Stimulated activated CD4-positive, alpha-beta T cell treated with anti-CD3 and anti-CD28 coated beads, Interleukin-4, amount 100 ng/mL, for 4 hours (primary cell): Measurements from ENCODE around the gene ZNF791.
"Not testable (repeated sequence)": the region's sequence is repeated elsewhere in the genome, so short reads cannot be mapped to it uniquely, and the experiment has no call there.

Experiments
- DNase-seq, 2 experiments: peaks; one replicate each; pipeline ENCODE4 v3.0.0-alpha.2; 2020

ZNF791 gene

DNA sequence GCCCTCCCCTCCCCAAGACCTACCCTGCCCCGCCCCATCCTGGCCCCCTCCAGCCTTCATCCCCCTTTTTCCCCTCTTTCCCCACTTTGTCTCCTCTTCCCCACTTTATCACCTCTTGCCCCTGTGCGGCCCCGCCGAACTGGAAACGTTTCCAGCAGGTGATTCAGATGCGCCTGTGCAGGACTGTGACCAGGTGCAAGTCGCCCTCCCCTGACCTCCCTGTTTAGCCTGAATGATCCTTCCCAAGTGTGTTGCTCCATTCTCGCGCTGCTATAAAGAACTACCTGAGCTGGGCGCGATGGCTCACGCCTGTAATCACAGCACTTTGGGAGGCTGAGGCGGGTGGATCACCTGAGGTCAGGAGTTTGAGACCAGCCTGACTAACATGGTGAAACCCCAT, 25.9 kb downstream of the ZNF791 start:
- no peak for DNase-seq

DNA sequence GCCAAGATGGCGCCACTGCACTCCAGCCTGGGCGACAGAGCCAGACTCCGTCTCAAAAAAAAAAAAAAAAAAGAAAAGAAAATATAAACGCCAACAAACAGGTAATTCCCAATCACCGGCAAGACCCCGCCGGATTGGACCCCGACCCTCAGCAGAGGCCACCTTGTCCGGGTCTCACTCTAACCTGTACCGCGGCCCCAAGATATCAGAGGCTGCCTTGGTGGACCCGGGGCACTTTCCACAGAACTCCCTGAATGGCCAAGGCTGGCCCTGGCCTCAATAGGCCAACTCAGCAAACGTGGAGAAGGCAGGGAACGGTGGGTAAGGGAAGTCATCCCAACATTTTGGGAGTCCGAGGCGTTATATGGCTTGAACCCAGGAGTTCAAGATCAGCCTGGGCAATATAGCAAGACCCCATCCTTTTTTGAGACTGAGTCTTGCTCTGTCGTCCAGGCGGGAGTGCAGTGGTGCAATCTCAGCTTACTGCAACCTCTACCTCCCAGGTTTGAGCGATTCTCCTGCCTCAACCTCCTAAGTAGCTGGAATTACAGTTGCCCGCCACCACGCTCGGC, 28.0 kb downstream of the ZNF791 start:
- no peak for DNase-seq

GRCh38 chr19:12639901-12640613, 29.3 kb downstream of the ZNF791 start:
- DNase-seq, result peak; percentile 81 to 88

GRCh38 chr19:12641456-12641855, 30.7 kb downstream of the ZNF791 start:
- no peak for DNase-seq

DNA sequence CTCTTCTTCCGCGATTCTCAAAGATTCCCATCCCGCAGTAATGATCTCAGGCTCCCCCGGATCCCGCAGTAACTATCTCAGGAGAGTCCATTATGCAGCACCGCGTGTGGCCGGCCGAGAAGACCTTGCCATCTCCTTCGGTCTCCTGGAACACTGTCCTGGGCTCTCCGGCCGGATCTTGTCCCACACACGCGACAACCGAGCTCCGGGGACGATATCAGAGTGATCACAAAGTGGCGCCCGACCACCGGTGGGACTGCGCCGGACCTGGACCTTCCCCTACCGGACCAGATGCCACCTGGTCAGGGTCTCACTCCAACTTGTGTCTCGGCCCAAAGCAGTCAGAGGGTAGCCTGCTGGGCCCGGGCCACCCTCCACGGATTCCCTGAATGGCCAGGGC, 31.8 kb downstream of the ZNF791 start:
- no peak for DNase-seq

DNA sequence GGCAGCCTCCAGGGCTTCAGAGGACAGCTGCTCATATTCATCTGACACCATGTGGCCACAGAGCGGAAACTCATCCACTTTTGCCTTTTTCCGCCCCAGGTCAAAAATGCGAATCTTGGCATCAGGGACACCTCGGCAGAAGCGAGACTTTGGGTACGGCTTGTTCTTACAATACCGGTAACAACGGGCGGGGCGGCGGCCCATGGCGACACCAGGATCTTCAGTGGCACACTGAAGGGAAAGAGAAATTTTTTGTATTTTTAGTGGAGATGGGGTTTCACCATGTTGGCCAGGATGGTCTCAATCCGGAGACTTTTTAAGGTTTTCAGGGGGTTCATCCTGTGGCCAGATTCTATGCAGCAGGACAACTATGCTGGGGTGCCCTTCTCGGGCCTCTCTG, 33.0 kb downstream of the ZNF791 start:
- not testable (repeated sequence) for DNase-seq

- no peak for DNase-seq
Observed at GRCh38 chr19:12646551-12646950, 35.8 kb downstream of the ZNF791 start.

DNA sequence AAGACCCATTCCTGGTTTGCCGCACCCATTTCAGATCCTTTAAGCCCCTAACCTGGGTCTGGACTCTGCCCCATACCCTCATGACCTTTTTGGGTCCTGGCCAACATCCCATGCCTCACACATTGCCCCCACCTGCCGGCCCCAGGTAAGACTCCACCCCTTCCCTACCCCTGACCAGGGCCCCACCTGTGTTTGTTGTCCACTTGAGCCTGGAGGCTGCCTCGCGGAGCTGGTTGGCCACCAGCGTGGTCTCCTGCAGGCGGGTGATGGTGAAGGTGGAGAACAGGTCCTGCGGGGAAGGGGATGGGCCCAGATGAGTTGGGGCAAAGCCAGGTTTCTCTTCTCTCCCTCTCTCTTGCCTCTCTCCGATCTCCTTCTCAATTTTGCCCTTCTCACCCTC, 36.3 kb downstream of the ZNF791 start:
- no peak for DNase-seq

DNA sequence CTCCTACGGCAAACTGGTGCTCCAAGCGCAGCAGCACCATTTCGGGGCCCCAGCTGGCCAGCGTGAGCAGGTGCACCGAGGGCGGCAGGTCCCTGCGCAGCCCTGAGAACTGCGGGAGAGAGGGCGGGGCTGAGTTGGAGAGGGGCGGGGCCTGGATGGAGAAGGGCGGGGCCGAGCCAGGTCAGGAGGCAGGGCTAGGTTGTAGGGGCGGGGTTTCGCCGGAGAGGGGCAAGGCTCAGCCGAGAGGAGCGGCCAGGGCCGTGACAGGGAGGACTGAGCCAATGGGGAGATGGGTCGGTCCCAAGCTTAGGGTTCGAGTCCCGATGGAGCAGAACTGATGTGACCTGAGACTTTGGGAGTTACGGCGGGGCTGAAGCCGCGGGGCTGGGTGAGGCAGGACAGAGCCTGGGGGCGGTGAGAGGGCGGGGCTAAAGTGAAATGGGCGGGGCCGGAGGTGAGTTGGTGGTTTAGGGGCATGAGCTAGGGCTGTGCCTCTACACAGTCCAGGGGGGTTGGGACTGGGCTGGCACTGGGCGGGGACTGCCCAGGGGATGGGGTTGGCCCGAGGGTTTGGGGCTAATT, 36.9 kb downstream of the ZNF791 start:
- peak in 1 of 2 experiments; percentile 25 for DNase-seq

DNA sequence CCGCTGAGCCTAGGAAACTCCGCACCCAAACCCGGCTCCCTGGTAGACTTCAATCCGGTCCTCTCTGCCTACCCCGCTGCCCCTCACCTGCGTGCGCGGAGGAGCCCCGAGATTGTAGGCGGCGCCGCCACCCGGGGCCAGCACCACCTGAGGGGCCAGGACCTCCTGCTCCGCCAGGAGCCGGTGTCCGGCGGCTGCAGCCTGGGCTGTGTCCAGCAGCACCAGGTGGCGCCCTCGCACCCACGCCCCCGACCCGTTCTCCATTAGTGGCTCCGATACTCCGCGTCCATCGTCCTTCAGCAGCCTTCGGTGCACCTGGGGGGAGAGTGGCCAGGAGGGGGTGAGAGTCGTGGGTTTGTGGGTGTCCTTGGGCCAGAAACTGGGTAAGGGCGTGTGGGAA, 37.4 kb downstream of the ZNF791 start:
- no peak for DNase-seq

DNA sequence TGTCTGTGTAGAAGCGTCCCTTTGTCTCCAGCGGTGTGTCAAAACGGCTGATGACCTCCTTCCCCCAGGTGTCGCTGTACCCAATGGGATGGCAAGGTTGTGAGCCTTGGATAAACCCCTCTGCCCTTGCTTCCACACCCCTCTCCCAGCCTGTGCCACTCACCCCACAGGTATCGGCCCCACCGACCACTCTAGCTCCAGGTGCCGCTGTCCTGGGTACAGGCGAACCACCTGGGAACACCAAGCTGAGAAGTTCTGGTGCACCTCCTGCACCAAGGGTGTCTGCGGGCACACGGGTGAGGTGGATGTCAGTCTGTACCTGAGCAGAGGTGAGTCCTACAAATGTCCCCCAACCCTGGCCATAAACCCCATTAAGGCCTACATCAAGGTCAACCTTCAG, 39.2 kb downstream of the ZNF791 start:
- DNase-seq, result no peak

DNA sequence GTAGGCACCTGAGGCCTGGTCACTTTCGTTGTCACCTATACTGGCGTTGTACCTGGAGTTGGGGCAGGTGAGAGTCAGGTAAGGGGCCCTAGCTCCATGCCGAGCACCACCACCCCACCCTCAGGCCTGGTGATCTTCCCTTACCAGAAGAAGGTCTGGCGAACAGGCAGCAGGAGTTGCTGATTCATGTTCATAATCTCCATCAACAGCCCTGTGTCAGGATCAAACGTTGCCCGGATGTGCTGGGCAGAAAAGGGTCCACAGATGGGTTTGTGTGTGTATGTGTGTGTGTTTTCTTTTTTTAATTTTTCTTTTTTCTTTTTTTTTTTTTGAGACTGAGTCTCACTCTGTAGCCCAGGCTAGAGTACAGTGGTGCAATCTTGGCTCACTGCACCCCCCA, 41.5 kb downstream of the ZNF791 start:
- no peak for DNase-seq

DNA sequence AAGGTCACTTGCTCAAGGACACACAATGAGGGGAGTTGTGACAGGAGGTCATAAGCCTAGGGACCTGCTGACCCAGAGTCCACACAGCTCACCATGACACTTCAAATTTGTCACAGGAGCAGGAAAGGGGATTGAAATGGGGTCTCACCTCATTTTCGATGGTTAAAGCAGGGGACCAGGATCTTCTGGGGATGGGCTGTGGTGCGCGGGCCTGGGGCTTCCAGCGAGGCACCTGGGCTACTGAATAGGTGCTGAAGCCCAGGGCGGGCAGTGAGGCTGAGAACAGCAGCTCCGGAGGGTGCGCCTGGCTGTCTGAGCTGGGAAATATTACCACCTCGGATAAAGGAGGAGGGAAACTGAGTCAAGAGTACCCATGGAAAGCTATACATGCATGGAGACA, 44.8 kb downstream of the ZNF791 start:
- DNase-seq, result no peak

DNA sequence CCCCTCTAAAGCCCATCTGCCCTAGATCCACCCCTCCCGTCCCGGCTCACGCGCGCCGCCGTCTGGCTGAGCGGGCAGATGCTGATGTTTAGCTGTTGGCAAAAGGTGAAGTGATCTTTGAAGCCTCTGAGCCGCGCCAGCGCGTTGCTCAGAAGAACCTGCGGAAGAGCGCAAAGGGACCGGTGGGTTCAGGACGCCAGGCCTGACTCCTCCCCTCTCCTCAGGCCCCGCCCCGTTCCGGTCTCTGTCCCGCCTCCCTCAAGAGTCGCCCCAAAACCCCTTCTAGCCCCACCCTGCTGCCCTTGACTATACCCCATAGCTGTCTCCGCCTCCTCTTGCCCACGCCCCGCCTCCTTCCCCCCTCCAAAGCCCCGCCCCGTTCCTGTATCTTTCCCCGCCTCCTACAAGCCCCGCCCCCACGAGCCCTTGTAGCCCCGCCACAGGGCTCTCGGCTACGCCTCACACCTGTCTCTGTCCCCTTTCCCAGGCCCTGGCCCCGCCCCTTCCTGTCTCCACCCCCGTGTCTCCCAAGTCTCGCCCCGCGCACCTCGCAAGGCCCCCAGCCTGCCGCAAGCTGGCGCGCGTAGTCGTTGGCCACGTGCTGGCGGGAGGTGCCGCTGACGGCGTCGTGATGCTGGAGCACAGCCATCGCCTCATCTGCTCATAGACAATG, 46.3 kb downstream of the ZNF791 start:
- DNase-seq, result no peak

DNA sequence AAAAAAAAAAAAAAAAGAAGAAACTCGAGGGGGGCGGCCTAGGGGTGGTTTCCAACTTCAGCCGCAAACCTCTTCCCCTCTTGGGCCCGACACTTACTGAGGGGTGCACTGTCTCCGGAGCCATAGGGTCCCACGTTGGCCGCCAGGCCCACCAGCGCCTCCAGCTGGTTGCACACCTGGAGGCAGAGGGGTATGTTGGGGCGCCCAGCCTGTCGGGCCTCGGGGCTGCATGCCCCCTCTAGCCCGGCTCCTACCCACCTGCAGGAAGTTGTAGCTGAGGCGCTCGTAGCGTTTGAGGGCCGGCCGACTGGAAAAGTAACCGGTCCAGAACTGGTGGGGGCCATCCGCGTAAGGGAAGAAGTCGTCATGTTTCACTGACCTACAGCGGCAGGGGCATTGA, 47.2 kb downstream of the ZNF791 start:
- no peak for DNase-seq

GRCh38 chr19:12660980-12661379, 50.3 kb downstream of the ZNF791 start:
- DNase-seq, result no peak

DNA sequence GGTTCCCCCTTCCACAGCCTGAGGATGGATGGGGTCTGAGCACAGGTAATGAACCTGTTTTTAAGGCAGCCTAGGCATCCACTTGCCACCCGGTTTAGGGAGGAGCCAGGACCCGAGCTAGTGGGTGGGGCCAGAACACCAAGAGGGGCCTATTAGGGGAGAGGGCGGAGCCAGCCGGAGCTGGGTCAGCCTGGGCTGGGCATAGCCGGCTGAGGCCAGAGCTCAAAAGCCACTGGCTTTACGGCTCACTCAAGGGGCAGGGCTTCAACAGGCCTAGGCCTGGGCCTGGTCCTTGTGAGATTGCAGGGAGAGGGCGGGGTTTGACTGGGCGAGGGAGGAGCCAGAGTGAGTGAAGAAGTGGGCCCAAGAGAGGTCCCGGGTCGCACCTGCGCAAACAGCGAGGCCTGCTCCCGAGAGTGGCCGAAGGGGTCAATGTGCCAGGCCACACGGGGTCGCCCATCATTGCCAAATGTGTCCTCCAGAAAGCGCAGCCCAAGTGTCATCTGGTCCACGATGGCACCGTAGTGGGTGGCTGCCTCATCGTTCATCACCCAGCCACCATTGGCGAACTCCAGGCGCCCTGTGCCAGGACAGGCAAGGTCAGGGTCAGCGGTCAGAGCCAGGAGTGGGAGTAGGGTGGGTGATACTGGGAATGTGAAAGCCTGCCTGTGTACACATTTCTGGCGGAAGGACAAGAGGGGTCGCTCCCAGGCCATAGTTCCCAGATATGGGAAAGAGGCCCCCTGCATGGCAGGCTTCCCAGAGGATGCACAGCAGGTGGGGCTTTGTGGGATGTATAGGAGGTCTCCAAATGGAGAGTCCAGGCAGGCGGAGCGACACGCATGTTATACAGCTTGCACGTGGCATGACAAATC, 53.9 kb downstream of the ZNF791 start:
- DNase-seq, result no peak

DNA sequence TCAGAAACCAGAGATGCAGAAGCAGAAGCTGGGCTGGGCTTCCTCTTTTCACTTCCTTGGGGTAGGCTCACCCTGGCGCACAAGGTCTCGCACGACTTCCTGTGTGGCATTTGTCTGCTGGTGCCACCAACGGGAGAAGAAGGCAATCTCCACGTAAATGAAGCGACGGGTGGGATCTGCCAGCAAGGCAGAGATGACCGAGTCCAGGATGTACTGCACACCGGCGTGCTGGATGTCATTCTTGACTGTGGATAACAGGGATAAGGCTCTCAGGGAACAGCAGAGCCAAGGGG, 54.5 kb downstream of the ZNF791 start:
- peak; percentile 43 to 45 for DNase-seq

- no peak for DNase-seq
Observed at GRCh38 chr19:12665671-12666264, 55.0 kb downstream of the ZNF791 start.

DNA sequence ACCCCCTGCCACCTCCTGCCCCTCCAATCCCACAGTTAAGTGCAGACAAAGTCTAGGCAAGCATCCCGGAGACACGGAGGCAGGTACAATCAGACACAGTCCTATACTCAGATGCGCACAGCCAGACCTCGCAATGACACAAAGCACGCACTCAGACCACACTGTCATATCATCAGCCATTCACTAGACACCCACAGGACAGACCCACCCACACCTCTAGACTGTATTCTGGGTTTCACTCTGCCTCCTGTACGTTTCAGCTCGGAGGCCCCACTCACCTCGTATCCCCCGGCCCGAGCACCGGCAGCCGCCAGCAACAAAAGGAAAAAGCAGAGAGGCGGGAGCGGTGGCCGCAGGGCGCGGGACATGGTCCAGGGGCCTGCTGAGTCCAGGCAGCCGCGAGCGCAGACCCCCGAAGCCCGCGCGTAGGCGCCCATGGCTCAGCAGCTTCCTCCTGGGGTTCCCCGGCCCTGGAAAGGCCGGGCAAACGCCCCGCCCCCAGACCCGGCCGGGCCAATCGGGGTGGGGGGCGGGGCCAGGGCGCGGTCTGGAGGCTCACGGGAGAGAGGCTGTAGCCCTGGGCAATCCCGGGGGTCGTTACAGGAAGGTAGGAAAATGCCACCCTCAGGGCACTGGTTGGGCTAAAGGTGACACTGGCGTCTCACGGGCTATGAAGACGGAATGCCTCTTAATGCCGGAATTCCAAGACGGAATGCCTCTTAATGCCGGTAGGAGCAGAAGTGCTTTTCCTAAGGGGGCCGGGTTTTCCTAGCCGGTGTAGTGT, 55.7 kb downstream of the ZNF791 start, which contains the start of the genes MAN2B1 and WDR83:
TSS of gene MAN2B1 (minus strand) at position 478 of the 784 bp plus-strand sequence. CDS start at position 437, 41 bp downstream.
TSS of gene WDR83 (plus strand) at position 543 of the 784 bp plus-strand sequence. CDS start 2,984 bp downstream, outside the sequence.
- DNase-seq, result peak; percentile 78 to 85

DNA sequence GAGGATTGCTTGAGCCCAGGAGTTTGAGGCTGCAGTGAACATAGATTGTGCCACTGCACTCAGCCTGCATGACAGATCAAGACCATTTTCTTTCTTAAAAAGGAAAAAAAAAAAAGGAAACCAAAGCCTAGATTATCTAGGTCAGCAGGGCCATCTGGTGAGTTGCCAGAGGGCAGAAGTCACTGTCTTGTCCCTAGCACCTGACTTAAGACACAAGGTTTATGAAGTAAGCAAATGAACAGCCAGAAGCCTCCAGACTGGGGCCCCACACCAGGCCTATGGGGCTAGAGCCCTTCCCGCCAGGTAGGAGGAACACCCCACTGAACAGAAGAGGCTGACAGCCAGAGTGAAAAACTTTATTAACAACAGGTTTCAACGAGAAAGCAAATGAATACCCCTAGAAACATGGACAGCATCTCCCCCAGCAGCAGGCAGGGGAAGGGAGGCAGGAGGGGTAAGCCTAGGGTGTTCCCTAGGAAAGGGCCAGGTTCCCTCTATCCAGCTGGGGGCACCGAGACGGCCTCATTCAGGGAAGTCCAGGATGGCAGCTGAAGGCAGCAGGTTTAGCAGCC, 57.1 kb downstream of the ZNF791 start:
- DNase-seq, result no peak
